Activated T-cell treated with anti-CD3 and anti-CD28 coated beads for 1 hour (primary cell): ENCODE measurements around the gene SETX.
"Not testable (repeated sequence)": the region's sequence is repeated elsewhere in the genome, so short reads cannot be mapped to it uniquely, and the experiment has no call there.

Experiments used
- DNase-seq: peaks from one replicate; pipeline ENCODE4 v3.0.0-alpha.2; 2020; ENCODE audit warnings: low read depth

SETX gene

DNA sequence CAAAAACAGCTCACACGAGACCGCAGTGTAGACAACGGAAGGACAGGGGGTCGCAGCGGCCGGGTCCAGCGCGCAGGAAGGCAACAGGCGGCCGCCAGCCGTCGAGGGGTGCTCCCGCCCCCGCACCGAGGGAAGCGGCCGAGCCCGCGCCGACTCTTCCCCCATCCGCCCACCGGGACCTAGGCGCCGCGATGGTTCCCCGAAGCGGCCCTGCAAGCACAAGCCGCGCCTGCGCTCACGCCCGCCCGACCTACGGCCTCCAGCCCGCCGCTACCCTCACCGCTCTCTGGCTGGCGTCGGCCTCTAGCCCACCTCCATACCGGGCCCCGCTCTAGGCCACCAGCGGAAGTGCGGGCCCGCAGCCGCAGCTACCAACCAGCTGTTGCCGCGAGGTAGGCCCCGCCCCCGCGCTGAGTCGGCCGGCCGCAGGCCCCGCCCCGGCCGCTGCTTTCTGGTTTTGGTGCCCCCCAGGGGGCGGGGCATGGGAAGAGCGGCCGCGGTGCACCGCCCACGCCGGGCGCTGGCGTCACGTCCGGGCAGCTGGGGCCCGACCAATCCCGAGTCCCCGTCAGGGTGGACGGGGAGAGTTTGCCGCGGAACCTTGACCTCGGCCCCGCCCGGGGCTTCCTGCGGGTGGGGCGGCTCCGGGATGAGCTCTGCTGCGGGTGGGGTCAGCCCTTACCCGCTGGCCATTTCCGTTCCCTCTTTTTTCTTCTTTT is at the start of gene SETX:
Gene SETX, minus strand, starts transcription at position 350 of the 719 bp plus-strand sequence. CDS start 5,558 bp downstream, outside the sequence.
- peak; percentile 94 for DNase-seq

GRCh38 chr9:132404228-132404881 is 49.6 kb upstream of the SETX start:
- no peak for DNase-seq

GRCh38 chr9:132401824-132402223 is 47.0 kb upstream of the SETX start:
- DNase-seq = no peak

DNA sequence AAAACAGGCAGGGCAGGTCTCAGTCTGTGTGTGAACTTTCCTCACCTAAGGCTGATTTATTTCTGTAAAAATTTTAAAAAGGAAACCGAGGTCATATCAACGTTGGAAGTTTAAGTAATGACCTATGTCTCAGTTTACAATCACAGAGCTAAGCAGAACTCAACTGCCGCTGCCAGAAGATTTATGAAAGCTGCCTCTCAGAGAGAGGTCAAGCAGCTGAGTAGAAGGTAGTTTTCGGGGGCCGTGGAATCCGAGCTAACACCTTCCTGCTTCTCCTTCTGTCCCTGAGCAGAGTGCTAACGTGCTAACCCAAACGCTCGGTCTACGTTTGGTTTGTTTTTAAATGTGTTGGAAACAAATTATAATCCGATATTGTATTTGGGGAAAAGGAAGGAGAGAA is 40.8 kb upstream of the SETX start:
- DNase-seq = no peak

GRCh38 chr9:132391449-132391848 is 36.7 kb upstream of the SETX start:
- DNase-seq = no peak

DNA sequence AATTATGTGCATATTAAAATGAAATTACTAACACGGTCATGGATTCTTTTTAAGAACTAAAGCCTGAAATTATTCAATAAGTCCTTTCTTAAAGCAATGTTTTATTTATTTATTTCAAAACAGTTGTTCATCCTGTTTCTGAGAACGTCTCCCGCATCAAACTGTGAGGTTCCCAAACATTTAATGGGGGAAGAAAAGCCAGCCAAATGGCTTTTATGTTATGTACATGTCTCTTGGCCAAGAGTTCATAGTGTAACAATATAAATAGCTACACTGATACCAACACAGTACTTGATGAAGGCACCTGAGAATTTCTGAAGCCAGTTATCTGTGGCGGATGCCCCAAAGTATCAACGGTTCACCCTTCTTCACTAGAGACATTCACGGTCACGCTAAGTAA is 36.2 kb upstream of the SETX start:
- no peak for DNase-seq

GRCh38 chr9:132387133-132387532 is 32.3 kb upstream of the SETX start:
- DNase-seq = no peak

DNA sequence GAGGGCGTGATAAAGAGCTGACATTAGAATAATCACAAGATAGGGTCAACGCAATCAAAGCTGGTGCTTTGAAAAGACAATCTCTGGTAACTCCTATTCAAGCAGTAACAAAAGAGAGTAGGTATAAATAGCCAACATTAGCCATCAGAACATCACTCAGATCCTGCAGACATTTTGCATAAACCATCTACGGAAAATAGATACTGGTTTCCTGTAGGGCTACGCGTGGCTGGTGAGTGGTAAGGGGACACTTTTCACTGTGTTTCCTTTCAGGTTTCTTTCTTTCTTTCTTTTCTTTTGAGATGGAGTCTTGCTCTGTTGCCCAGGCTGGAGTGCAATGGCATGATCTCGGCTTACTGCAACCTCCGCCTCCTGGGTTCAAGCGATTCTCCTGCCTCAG is 29.6 kb upstream of the SETX start:
- DNase-seq = no peak

GRCh38 chr9:132383462-132383883 is 28.7 kb upstream of the SETX start:
- DNase-seq = no peak

DNA sequence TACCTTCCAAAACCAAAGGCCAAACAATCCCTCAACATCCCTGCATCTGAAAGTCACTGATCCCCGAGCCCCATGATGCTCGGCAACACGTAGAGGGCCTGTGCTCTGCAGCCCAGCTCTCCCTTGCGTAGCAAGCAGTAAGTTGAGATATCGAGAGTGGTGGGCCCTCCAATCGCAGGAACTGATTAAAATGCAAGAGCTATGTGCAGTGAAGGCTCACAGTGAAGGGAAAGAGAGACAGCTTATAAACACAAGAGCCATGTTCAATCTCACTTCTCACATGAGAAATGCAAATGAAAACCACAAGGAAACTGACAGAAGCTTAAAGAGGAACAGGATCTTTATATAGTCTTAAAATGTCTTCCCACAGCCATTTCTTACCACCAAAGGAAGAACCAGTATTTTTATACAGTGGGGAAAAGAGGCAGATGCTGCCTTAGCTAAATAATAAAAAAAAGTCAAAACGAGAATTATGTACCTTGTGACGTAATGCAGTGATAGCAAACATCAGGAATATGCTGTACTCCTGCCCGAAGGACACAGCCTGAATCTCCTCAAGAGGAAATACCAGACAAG is 27.3 kb upstream of the SETX start:
- no peak for DNase-seq

GRCh38 chr9:132378416-132378815 is 23.6 kb upstream of the SETX start:
- DNase-seq = not testable (repeated sequence)

DNA sequence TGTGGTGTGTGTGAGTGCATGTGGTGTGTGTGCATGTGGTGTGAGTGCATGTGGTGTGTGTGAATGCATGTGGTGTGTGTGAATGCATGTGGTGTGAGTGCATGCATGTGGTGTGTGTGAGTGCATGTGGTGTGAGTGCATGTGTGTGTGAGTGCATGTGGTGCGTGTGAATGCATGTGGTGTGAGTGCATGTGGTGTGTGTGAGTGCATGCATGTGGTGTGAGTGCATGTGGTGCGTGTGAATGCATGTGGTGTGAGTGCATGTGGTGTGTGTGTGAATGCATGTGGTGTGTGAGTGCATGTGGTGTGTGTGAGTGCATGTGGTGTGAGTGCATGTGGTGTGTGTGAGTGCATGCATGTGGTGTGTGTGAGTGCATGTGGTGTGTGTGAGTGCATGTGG is 23.0 kb upstream of the SETX start:
- DNase-seq = not testable (repeated sequence)

- DNase-seq = no peak
Observed at GRCh38 chr9:132372177-132373095, 17.6 kb upstream of the SETX start.

DNA sequence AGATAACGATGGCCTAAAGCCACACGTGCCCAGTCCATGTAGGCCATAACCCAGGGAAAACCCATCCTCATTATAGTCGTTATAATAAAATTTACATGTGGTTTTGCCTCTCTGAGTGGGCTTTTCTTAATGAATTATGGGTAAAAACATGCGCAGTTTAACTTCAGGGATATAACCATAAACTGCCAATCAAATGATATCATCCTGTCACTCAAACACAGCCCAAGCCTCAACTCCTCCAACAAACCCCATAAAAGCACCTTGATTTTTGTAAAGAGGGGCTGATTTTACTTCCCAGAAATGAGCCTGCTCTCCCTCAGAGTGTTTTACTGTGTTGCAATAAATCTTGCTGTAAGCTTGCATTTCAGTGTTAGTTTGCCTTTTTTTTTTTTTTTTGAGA is 15.8 kb upstream of the SETX start:
- DNase-seq = no peak

- DNase-seq = no peak
Observed at GRCh38 chr9:132369421-132369820, 14.6 kb upstream of the SETX start.

DNA sequence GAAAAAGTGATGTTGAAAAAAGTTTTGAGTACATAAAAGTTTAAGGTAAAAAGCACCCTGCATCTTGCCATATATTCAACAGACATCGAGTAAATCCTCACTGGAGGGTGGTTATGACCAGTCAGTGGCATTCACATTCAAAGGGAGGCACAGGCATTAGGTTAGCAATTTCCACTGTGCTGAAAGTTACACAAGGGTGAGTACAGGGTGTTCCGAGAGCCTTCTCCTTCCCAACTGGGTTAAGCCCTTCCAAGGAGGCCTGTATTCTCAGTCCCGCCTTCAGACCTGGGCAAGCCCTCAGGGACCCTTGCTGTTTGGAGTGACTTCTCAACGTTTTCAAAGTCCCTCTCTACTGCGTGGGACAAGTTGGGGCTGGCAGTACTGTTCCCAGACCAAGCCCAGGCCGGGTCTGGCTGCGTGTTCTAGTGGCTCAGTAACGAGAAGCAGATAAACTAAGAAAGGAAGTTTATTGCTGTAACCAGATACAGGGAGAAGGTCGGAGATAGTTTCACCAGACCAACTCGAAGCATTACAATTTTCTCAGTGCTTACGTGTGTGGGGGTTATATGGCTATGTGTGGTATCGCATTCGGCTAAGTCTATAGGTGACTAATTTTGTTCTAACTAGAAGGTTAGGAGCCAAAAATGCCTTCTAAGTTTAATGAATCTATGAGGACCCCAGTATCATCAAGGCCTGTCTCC is 13.0 kb upstream of the SETX start:
- no peak for DNase-seq

DNA sequence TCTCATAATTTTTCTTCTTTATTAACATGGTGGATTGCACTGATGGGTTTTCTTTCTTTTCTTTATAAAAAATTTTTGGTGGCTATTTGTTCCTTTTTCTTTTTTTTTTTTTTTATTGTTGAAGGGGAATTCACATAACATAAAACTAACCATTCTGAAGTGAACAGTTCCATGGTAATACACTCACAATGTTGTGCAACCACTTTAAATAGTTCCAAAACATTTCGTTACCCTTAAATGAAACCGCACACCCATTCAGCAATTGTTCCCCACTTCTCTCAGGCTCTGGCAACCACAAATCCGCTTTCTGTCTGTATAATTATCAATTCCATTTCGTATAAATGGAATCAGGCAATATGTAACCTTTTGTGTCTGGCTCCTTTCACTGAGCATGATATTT is 11.7 kb upstream of the SETX start:
- no peak for DNase-seq

DNA sequence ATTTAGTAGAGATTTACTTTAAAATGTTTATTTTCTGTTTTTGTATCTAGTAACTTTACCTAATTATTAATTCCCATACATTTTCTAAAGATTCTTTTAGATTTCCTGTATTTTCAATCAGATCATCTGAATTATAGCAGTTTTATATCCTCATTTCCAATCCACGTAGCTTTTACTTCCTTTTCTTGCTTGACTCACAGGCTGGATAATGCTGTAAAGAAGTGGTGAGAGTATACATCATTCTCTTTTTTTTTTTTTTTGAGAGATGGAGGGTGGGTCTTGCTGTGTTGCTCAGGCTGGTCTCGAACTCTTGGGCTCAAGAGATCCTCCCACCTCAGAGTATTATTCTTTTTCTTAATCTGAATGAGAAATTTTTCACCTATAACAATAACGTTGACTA is 11.2 kb upstream of the SETX start:
- no peak for DNase-seq

GRCh38 chr9:132364068-132364467 is 9.3 kb upstream of the SETX start:
- DNase-seq = no peak

GRCh38 chr9:132357764-132358163 is 3.0 kb upstream of the SETX start:
- no peak for DNase-seq

DNA sequence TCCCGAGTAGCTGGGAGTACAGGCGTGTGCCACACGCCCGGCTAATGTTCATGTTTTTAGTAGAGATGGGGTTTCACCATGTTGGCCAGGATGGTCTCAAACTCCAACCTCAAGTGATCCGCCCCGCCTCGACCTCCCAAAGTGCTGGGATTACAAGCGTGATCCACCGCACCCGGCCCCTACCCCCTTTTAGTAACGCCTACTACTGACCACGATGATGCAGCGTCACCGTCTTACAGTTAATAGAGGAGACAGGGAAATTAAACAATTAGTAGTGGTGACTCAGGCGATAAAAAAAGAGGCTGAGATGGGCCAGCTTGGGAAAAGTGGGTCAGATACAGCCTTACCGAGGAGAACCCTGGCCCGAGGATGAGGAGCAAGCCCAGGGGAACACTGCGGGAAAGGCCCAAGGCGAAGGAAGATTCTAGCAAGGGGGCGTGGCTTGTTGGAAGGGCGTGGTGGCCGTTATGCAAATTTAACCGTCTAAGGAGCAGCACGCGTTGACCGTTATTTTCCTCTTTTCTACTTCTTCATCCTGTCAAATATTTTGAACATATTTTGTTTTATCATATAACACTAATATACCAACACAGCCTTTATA is 1.6 kb upstream of the SETX start:
- no peak for DNase-seq
